T-helper 2 cell treated with Interferon-gamma antibody and Interleukin-4, amounts not matched to agents 5 μg/mL and 100 μg/mL, for 36 hours (primary cell): ENCODE data around the gene ZNF358.
A peak's percentile ranks its signal among the peaks of the same experiment; 100 is the strongest.

Experiments
- DNase-seq: peaks from one replicate; pipeline ENCODE4 v3.0.0; 2021; ENCODE audit warnings: low spot score
- H3K27ac Mint-ChIP-seq: one replicate; pipeline ENCODE4 v1.8.0; 2021; ENCODE audit warnings: mild to moderate bottlenecking, mixed read lengths
- H3K27me3 Mint-ChIP-seq: one replicate; pipeline ENCODE4 v1.8.0; 2021; ENCODE audit warnings: low read depth, mixed read lengths
- H3K36me3 Mint-ChIP-seq: one replicate; pipeline ENCODE4 v1.8.0; 2021; ENCODE audit warnings: low read depth, mixed read lengths
- H3K4me1 Mint-ChIP-seq: one replicate; pipeline ENCODE4 v1.8.0; 2021; ENCODE audit warnings: low read depth, mixed read lengths
- H3K4me3 Mint-ChIP-seq: one replicate; pipeline ENCODE4 v1.8.0; 2022; ENCODE audit warnings: mild to moderate bottlenecking, moderate library complexity, mixed read lengths
- H3K9me3 Mint-ChIP-seq: one replicate; pipeline ENCODE4 v1.8.0; 2021; ENCODE audit warnings: mixed read lengths

ZNF358 gene

DNA sequence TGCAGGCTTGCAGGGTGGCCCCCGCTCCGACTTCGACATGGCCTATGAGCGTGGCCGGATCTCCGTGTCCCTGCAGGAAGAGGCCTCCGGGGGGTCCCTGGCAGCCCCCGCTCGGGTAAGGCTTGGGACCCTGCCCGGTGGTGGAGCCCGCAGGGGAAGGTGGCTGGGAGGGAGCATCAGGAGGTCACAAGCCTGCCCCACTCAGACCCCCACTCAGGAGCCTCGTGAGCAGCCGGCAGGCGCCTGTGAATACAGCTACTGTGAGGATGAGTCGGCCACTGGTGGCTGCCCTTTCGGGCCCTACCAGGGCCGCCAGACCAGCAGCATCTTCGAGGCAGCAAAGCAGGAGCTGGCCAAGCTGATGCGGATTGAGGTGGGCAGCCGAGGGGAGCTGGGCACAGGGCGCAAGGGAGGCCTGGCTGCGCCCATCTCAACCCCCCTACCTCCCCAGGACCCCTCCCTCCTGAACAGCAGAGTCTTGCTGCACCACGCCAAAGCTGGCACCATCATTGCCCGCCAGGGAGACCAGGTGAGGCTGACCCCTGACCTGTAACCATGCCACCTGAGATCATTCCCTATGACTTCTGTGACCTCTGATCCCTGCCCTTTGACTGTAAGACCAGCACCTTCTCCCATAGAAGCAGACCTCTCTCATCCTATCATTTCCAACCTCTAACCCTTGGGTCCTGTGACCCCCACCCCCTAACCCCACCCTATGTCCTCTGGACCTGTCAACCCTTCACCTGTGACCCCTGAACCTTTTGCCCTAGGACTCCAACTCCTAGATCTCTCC, 26.8 kb downstream of the ZNF358 start:
- H3K27me3 Mint-ChIP-seq = no peaks in the 10 kb centered on the region
- DNase-seq = no peak
- H3K27ac Mint-ChIP-seq = no peak overlapping the region
- H3K4me3 Mint-ChIP-seq = no peak overlapping the region
- H3K4me1 Mint-ChIP-seq = peaks cover 21% of the 10 kb centered on the region
- H3K36me3 Mint-ChIP-seq = peaks cover 34% of the 10 kb centered on the region
- H3K9me3 Mint-ChIP-seq = no peaks in the 10 kb centered on the region

DNA sequence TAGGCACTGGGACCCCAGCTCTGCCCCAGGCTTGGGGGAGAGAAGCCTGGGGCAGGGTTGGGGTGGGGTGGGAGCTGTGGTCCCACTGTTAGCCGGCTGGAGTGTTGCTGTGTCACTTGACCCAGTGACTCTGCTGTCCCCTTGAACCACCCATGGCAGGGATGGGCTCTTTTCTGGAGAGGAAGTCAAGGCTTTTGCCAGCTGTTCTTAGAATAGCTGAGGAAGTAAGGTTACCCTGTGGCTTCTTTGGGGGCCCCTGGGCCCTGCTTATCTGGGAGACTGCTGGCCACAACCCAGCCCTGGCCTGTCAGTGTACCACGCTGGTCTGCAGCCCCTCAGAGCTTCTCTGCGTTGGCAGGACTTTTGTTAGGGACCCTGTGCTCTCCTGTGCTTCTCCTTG, 28.7 kb downstream of the ZNF358 start:
- no peaks in the 10 kb centered on the region for H3K27me3 Mint-ChIP-seq
- H3K4me1 Mint-ChIP-seq = peaks cover 21% of the 10 kb centered on the region
- H3K36me3 Mint-ChIP-seq = peaks cover 29% of the 10 kb centered on the region
- no peaks in the 10 kb centered on the region for H3K9me3 Mint-ChIP-seq
- DNase-seq = no peak
- H3K27ac Mint-ChIP-seq = no peak overlapping the region
- H3K4me3 Mint-ChIP-seq = peak overlapping the region; percentile 71

DNA sequence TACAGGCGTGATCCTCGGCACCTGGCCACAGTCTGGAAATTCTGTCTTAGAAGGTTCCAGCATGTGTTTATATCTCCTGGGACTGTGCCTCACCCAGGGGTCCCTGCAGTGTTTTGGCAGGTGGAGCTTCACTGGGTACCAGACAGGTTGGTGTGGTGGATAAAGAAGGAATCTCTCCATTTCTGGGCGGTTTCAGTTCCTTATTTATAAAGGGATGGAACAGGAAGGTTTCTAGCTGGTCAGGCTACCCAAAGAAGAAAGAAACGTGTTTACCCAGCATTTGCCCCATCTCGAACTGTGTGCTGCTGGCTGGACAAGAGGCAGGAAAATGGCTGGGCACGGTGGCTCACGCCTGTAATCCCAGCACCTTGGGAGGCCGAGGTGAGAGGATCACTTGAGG, 29.4 kb downstream of the ZNF358 start:
- Mint-ChIP-seq H3K4me1 (peaks cover 21% of the 10 kb centered on the region), H3K27ac (no peak overlapping the region), H3K4me3 (no peak overlapping the region), H3K27me3 (no peaks in the 10 kb centered on the region), H3K9me3 (no peaks in the 10 kb centered on the region), H3K36me3 (peaks cover 28% of the 10 kb centered on the region)
- DNase-seq = no peak

DNA sequence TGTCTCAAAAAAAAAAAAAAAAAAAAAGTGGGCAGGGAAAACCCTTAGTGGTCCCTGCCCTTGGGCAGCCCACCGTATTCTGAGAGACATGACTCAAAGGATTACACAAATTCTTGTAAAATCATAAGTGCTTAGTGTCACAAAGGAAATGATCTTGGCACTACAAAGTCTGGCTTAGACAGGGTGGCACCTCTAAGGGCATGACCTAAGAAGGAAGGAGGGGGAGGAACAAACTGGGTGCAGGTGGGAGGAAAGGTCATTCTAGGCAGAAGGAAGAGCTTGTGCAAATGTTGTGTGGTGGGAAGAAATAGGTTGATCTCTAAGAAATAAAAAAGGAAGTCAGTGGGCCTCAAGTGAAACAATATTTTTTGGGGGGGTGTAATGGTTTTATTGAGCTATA, 30.0 kb downstream of the ZNF358 start:
- Mint-ChIP-seq H3K36me3 (peaks cover 31% of the 10 kb centered on the region), H3K9me3 (no peaks in the 10 kb centered on the region), H3K27me3 (no peaks in the 10 kb centered on the region), H3K4me3 (no peak overlapping the region), H3K4me1 (peaks cover 21% of the 10 kb centered on the region), H3K27ac (peak overlapping the region; percentile 56)
- no peak for DNase-seq

DNA sequence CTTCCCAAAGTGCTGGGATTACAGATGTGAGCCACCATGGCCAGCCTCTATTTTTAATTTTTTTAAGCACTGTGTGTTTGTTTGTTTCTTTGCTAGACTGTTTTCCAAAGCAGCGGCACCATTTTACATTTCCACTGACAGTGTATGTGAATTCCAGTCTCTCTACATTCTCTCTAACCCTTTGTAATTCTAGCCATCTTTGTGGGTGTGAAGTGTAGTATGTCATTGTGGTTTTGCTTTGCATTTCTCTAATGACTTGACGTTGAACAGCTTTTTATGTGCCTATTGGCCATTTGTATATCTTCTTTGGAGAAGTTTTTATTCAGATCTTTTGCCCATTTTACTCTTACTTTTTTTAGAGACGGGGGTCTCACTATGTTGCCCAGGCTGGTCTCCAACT, 31.3 kb downstream of the ZNF358 start:
- no peak for DNase-seq
- H3K27ac Mint-ChIP-seq = no peak overlapping the region
- no peak overlapping the region for H3K4me3 Mint-ChIP-seq
- peaks cover 30% of the 10 kb centered on the region for H3K36me3 Mint-ChIP-seq
- peaks cover 21% of the 10 kb centered on the region for H3K4me1 Mint-ChIP-seq
- no peaks in the 10 kb centered on the region for H3K27me3 Mint-ChIP-seq
- H3K9me3 Mint-ChIP-seq = no peaks in the 10 kb centered on the region

DNA sequence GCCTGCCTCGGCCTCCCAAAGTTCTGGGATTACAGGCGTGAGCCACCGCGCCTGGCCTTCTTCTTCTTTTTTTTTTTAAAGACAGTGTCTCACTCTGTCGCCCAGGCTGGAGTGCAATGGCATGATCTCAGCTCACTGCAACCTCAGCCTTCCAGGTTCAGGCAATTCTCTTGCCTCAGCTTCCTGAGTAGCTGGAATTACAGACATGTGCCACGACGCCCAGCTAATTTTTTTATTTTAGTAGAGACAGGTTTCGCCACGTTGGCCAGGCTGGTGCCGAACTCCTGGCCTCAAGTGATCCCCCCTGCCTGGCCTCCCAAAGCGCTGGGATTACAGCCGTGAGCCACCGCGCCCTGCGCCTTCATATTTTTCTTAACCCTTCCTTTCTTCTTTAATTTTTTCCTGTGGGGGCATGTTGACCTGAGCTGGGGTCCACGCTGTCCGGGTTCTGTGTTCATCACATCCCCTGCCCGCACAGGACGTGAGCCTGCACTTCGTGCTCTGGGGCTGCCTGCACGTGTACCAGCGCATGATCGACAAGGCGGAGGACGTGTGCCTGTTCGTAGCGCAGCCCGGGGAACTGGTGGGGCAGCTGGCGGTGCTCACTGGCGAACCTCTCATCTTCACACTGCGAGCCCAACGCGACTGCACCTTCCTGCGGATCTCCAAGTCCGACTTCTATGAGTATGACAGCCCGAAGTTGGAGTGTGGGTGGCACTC, 33.7 kb downstream of the ZNF358 start:
- Mint-ChIP-seq H3K36me3 (peaks cover 26% of the 10 kb centered on the region), H3K27me3 (no peaks in the 10 kb centered on the region), H3K4me3 (no peak overlapping the region), H3K4me1 (peaks cover 14% of the 10 kb centered on the region), H3K9me3 (no peaks in the 10 kb centered on the region), H3K27ac (no peak overlapping the region)
- no peak for DNase-seq

DNA sequence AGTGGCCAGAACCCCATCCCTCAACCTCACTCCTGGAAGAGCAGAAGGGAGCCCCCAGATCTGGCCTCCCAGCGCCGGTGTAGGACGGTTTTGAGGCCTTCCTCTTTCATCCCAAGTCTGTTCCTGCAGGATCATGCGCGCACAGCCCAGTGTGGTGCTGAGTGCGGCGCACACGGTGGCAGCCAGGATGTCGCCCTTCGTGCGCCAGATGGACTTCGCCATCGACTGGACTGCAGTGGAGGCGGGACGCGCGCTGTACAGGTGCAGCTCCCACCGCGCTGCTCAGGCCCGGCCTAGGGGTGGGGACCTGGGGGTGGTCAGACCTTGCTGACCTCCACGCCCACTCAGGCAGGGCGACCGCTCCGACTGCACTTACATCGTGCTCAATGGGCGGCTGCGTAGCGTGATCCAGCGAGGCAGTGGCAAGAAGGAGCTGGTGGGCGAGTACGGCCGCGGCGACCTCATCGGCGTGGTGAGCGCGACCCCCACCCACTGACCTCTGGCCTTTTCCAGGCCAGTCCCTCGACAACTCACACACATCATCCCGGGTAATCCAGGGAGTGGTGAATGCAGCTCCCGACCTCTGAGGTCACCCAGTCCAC, 34.4 kb downstream of the ZNF358 start:
- Mint-ChIP-seq H3K9me3 (no peaks in the 10 kb centered on the region), H3K27ac (no peak overlapping the region), H3K36me3 (peaks cover 25% of the 10 kb centered on the region), H3K4me1 (peaks cover 12% of the 10 kb centered on the region), H3K27me3 (no peaks in the 10 kb centered on the region), H3K4me3 (no peak overlapping the region)
- DNase-seq = no peak

DNA sequence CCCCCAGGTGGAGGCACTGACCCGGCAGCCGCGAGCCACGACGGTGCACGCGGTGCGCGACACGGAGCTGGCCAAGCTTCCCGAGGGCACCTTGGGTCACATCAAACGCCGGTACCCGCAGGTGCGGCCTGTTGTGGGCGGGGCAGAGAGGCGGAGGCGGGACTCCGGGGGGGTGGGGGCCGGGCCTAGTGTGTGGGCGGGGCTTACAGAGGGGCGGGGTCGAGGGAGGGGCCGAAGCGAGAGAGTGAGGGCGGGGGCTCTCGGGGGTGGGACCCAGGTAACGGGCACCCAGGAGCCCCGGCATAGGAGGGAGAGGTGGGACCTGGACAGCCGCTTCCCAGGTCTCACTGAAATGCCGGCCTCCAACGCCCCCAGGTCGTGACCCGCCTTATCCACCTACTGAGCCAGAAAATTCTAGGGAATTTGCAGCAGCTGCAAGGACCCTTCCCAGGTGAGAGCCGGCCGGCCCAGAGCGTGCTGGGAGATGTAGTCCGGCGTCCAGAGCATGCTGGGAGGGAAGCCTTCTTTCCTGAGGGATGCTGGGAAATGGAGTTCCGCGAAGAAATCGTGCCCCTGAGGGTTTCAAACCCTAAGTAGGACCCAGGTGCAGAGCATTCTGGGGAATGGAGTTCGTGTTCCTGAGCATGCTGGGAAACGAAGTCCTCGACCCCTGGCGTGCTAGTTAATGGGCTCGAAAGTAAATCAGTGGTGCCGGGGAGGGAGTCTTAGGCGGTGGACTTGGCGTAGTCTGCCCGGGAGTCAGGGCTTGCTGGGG, 35.3 kb downstream of the ZNF358 start:
- H3K4me1 Mint-ChIP-seq = peaks cover 6% of the 10 kb centered on the region
- H3K9me3 Mint-ChIP-seq = no peaks in the 10 kb centered on the region
- peaks cover 22% of the 10 kb centered on the region for H3K36me3 Mint-ChIP-seq
- no peak overlapping the region for H3K4me3 Mint-ChIP-seq
- no peak overlapping the region for H3K27ac Mint-ChIP-seq
- DNase-seq = no peak
- no peaks in the 10 kb centered on the region for H3K27me3 Mint-ChIP-seq

DNA sequence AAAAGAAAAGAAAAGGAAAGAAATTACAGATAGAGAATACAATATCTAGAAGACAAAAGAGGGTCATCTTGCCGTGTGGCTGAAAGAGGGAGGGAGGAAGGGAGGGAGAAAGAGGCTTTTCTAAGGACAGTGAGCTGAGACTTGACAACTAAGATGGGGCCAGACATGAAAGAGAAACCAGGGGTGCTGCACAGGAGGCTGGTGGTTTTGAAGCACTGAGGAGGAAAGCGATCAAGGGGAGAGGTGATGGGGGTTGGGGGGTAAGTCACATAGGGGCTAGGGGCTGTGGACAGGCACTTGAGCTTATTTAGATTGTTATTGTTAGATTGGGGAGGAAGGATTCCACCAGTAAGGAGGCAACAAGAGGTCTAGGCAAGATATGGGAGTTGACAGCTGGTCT, 36.9 kb downstream of the ZNF358 start:
- no peaks in the 10 kb centered on the region for H3K27me3 Mint-ChIP-seq
- peaks cover 3% of the 10 kb centered on the region for H3K4me1 Mint-ChIP-seq
- no peak for DNase-seq
- H3K27ac Mint-ChIP-seq = no peak overlapping the region
- peaks cover 28% of the 10 kb centered on the region for H3K36me3 Mint-ChIP-seq
- no peaks in the 10 kb centered on the region for H3K9me3 Mint-ChIP-seq
- H3K4me3 Mint-ChIP-seq = no peak overlapping the region

DNA sequence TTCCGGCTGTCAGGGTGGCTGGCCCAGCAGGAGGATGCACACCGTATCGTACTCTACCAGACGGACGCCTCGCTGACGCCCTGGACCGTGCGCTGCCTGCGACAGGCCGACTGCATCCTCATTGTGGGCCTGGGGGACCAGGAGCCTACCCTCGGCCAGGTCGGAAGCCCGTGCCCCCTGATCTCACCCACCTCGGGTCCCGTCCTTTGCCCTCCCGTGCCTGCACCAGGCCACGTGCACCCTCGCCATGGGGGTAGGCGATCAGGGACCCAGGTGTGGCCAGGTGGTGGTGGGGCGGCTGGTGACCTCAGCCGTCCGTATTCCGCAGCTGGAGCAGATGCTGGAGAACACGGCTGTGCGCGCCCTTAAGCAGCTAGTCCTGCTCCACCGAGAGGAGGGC, 38.7 kb downstream of the ZNF358 start:
- no peak overlapping the region for H3K27ac Mint-ChIP-seq
- no peaks in the 10 kb centered on the region for H3K9me3 Mint-ChIP-seq
- H3K4me1 Mint-ChIP-seq = peaks cover 3% of the 10 kb centered on the region
- H3K27me3 Mint-ChIP-seq = no peaks in the 10 kb centered on the region
- H3K4me3 Mint-ChIP-seq = no peak overlapping the region
- H3K36me3 Mint-ChIP-seq = peaks cover 39% of the 10 kb centered on the region
- DNase-seq = no peak

DNA sequence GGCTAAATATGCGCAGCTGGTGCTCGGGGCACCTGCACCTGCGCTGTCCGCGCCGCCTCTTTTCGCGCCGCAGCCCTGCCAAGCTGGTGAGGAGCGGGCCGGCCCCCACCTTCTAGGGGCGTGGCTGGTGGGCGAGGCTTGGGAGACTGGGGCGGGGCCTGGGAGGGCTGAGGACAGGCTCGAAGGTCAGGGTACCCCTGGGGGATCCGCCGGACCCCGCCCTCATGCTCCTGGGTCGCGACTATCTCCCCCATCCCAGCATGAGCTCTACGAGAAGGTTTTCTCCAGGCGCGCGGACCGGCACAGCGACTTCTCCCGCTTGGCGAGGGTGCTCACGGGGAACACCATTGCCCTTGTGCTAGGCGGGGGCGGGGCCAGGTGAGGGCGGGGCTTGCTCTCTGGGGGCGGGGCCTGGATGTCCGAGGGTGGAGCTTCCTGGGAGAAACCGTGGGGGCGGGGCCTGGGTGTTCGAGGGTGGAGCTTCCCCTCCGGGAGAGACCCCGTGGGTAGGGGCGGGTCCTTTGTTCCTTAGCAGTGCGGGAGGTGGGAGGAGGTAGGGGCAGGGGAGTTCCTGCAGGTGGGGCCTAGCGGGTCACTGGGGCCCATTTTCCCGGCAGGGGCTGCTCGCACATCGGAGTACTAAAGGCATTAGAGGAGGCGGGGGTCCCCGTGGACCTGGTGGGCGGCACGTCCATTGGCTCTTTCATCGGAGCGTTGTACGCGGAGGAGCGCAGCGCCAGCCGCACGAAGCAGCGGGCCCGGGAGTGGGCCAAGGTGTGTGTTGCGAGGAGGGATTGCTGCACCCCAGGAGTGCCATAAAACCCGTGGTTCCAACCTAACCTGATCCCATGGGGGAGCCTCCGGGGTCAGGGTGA, 39.3 kb downstream of the ZNF358 start:
- Mint-ChIP-seq H3K27me3 (no peaks in the 10 kb centered on the region), H3K4me3 (no peak overlapping the region), H3K36me3 (peaks cover 37% of the 10 kb centered on the region), H3K27ac (no peak overlapping the region), H3K9me3 (no peaks in the 10 kb centered on the region), H3K4me1 (peaks cover 3% of the 10 kb centered on the region)
- no peak for DNase-seq

DNA sequence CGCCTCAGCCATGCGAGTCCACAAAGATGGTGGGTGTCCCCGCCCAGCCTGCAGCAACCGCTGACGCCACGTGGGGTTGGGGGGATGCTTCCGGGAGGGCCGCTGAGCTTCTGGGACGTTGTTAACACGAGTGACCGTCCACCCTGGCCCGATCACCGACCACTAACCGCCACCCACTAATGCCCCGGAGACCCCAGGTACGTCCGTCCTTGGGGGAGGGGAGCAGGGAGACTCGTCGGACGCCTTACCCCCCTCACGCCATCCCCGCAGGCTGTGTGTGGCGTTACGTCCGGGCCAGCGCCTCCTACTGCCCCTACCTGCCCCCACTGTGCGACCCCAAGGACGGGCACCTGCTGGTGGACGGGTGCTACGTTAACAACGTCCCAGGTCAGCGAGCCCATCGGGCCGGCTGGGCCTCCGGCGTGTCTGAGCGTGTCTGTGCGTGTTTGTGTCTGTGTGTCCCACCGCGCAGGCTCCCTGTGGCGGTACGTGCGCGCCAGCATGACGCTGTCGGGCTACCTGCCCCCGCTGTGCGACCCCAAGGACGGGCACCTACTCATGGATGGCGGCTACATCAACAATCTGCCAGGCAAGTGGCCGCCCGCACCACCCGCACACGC, 40.9 kb downstream of the ZNF358 start:
- Mint-ChIP-seq H3K4me1 (peaks cover 3% of the 10 kb centered on the region), H3K4me3 (no peak overlapping the region), H3K9me3 (no peaks in the 10 kb centered on the region), H3K36me3 (peaks cover 32% of the 10 kb centered on the region), H3K27me3 (no peaks in the 10 kb centered on the region), H3K27ac (no peak overlapping the region)
- DNase-seq = no peak

DNA sequence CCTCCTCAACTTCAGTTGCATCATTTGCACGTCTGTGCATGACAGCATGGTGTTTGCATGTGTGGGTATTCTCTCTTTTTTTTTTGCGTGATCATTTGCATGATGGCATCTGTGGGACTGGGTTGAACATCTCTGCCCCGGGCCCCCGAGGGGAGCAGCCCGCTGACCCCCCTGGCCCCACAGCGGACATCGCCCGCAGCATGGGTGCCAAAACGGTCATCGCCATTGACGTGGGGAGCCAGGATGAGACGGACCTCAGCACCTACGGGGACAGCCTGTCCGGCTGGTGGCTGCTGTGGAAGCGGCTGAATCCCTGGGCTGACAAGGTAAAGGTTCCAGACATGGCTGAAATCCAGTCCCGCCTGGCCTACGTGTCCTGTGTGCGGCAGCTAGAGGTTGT, 42.8 kb downstream of the ZNF358 start:
- Mint-ChIP-seq H3K27me3 (no peaks in the 10 kb centered on the region), H3K4me1 (no peaks in the 10 kb centered on the region), H3K9me3 (no peaks in the 10 kb centered on the region), H3K27ac (no peak overlapping the region), H3K36me3 (peaks cover 26% of the 10 kb centered on the region), H3K4me3 (no peak overlapping the region)
- no peak for DNase-seq
